Stomach (tissue), 9 donors: ENCODE data around the gene L3MBTL1. TPM values are rescaled to one million over a fixed set of nuclear protein-coding genes. Genes with fewer than 3 reads are reported as not detected.

Experiments
- DNase-seq, 2 donors: peaks; one replicate each; pipeline versions ENCODE4 v3.0.0 to v3.0.0-alpha.2; 2013 to 2019
- H3K27ac ChIP-seq, 5 donors: fragments of 200-600 bp in 4 of 5; sonication (generic) in 4 of 5; one replicate each; pipeline ENCODE4 v1.5.1; 2013 to 2019; ENCODE audit warnings: mild to moderate bottlenecking in 1 of 5, moderate library complexity in 1 of 5
- H3K27me3 ChIP-seq, 3 donors: fragments of 200-600 bp; sonication (generic); one replicate each; pipeline ENCODE4 v1.5.1; 2017 to 2019; ENCODE audit warnings: mixed run types in 1 of 3
- H3K36me3 ChIP-seq, 4 donors: fragments of 200-600 bp; sonication (generic); 1 replicate in 3 of 4; 2 replicates in 1 of 4; pipeline ENCODE4 v1.5.1; 2016 to 2019
- H3K4me1 ChIP-seq, 4 donors: fragments of 200-600 bp; sonication (generic); one replicate each; pipeline ENCODE4 v1.5.1; 2016 to 2019
- H3K4me3 ChIP-seq, 4 donors: fragments of 200-600 bp; sonication (generic) in 3 of 4; one replicate each; pipeline ENCODE4 v1.5.1; 2016 to 2019; ENCODE audit warnings: mild to moderate bottlenecking in 1 of 4
- H3K9me3 ChIP-seq, 4 donors: fragments of 200-600 bp; sonication (generic); one replicate each; pipeline ENCODE4 v1.5.1; 2016 to 2019
- CTCF ChIP-seq, 7 experiments: fragments of 450-650 bp in 4 of 7; fragments of 200-600 bp in 3 of 7; sonication (generic) in 3 of 7; IDR thresholded peaks; one replicate each; pipeline ENCODE4 v1.5.1; 2016 to 2019; ENCODE audit warnings: antibody characterized with exemption in 7 of 7, control low read depth in 2 of 7, mild to moderate bottlenecking in 1 of 7
- EP300 ChIP-seq: sonication (generic); formaldehyde crosslinking; IDR thresholded peaks from one replicate; pipeline ENCODE4 v1.6.1; 2017; ENCODE audit warnings: antibody characterized with exemption
- POLR2A ChIP-seq, 4 donors: fragments of 450-650 bp; IDR thresholded peaks; one replicate each; pipeline ENCODE4 v1.6.1; 2016; ENCODE audit warnings: antibody characterized with exemption in 4 of 4, control low read depth in 2 of 4, mild to moderate bottlenecking in 1 of 4, moderate library complexity in 1 of 4
- POLR2AphosphoS5 ChIP-seq, 3 donors: sonication (generic); formaldehyde crosslinking; IDR thresholded peaks; one replicate each; pipeline ENCODE4 v1.6.1; 2016; ENCODE audit warnings: antibody characterized with exemption in 3 of 3
- WGBS, 5 donors: extraction: QIAGEN DNeasy Blood & Tissue Kit in 3 of 5; methylation state at CpG; one replicate each; pipeline versions ENCODE4 v1.1.5 to v1.1.7; 2013 to 2018; 5-methylcytosine and 5-hydroxymethylcytosine counted together
- intact Hi-C: fragments of 100-400 bp; cut with DNase I; formaldehyde crosslinking; loops from one replicate; pipeline ENCODE4 v1.15.1; 2023; ENCODE audit warnings: low total_unique reads
- polyA plus RNA-seq, 3 donors: library from polyadenylated mRNA; stranded (reverse); fragments of 200-250 nt; gene quantifications; one replicate each; pipeline ENCODE4 v1.2.3, GENCODE V29; 2013
- total RNA-seq, 5 donors: library from RNA; depleted of rRNA; stranded (reverse); fragments of >200 nt; gene quantifications; one replicate each; pipeline versions ENCODE4 v1.1.0 to v1.2.3, GENCODE V29; 2014 to 2016
- donor health status: healthy with polysubstance abuse.
- donor health status: Bipolar disorder and iron deficiency.
- donor health status: healthy.

The L3MBTL1 gene
- total and polyA plus RNA-seq, 8 donors: 0.76 to 28.7 (median 8.5) TPM

GRCh38 chr20:43520074-43520630 is 12.7 kb downstream of the L3MBTL1 start:
- intact Hi-C loops: no loop called here
- H3K27ac ChIP-seq: no peak overlapping the region
- TF ChIP-seq EP300 (no peak), POLR2AphosphoS5 (IDR thresholded peaks at IDR 0.05) (no peak), POLR2A (IDR thresholded peaks at IDR 0.05) (no peak), CTCF (IDR thresholded peaks at IDR 0.05) (no peak)
- no peak for DNase-seq
- no peaks in the 10 kb centered on the region for H3K9me3 ChIP-seq
- H3K4me1 ChIP-seq: peaks cover 0 to 11% (median 8%) of the 10 kb centered on the region in 4 donors
- peaks cover 0 to 14% (median 0%) of the 10 kb centered on the region in 4 donors for H3K36me3 ChIP-seq
- no peak overlapping the region for H3K4me3 ChIP-seq
- H3K27me3 ChIP-seq: no peaks in the 10 kb centered on the region
- 95 to 100% (median 97%) methylated on average over 1 of the region's 1 CpG for WGBS, 5 donors

DNA sequence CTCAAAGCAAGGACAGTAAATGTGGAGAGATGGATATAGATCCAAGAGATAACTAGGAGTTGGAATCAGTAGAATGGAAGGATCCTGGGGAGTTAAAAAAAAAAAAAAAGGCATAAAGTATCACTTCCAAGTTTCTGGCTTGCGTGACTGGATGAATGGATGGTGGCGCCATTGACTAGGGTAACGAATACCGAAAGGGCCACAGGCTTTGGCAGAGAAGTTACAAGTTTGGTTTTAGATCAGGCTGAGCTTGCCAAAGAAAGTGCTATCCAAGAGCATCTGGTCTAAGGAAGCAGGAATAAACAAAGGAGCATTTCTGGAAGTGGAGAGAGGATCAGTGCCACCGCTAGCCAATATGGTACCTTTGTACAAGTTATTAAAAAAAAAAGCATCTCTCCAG is 17.5 kb downstream of the L3MBTL1 start:
- TF ChIP-seq EP300: no peak
- TF ChIP-seq CTCF (IDR thresholded peaks at IDR 0.05): no peak
- TF ChIP-seq POLR2AphosphoS5 (IDR thresholded peaks at IDR 0.05): no peak
- TF ChIP-seq POLR2A (IDR thresholded peaks at IDR 0.05): no peak
- H3K36me3 ChIP-seq: peaks cover 0 to 19% (median 2%) of the 10 kb centered on the region in 4 donors
- intact Hi-C loops: no loop called here
- H3K27ac ChIP-seq: no peak overlapping the region
- H3K4me3 ChIP-seq: no peak overlapping the region
- no peaks in the 10 kb centered on the region for H3K9me3 ChIP-seq
- H3K27me3 ChIP-seq: no peaks in the 10 kb centered on the region
- 73 to 88% (median 79%) methylated on average over 5 of the region's 5 CpGs for WGBS, 5 donors
- no peaks in the 10 kb centered on the region for H3K4me1 ChIP-seq
- DNase-seq: no peak

DNA sequence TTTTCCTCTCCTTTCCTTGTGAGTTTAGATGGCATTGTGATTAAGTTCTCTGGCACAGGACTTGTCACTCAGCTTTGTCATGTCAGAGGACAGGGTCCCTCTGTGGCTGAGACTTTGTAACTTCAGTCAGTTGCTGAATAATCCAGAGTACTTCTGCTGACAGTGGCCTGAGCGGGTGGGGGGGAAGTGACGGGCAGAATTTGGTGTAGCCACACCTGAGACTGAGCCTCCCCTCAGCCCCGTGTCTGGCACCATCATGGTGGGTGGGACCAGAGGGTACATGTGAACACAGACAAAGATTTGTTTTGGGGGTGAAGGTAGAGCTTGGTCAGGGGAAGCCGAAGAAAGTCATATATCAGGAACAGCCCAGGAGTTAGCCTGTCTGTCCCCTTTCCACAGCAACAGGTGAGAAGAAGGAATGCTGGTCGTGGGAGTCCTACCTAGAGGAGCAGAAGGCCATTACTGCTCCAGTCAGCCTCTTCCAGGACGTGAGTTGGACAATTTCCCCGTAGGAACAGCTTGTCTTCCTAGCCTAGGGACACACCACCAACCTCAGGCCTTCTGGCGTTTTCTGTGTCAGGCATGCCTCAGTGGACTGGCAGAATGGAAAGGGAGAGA is 20.9 kb downstream of the L3MBTL1 start:
- TF ChIP-seq EP300 (no peak), CTCF (IDR thresholded peaks at IDR 0.05) (no peak), POLR2A (IDR thresholded peaks at IDR 0.05) (no peak), POLR2AphosphoS5 (IDR thresholded peaks at IDR 0.05) (no peak)
- Histone ChIP-seq H3K27me3 (no peaks in the 10 kb centered on the region), H3K9me3 (no peaks in the 10 kb centered on the region), H3K36me3 (peaks cover 0 to 23% (median 7%) of the 10 kb centered on the region in 4 donors), H3K27ac (no peak overlapping the region), H3K4me1 (no peaks in the 10 kb centered on the region), H3K4me3 (no peak overlapping the region)
- DNase-seq: no peak
- WGBS, 5 donors: 82 to 86% (median 85%) methylated on average over 8 of the region's 8 CpGs
- intact Hi-C loops: no loop called here

- TF ChIP-seq CTCF (IDR thresholded peaks at IDR 0.05) (no peak), POLR2AphosphoS5 (IDR thresholded peaks at IDR 0.05) (no peak), EP300 (no peak), POLR2A (IDR thresholded peaks at IDR 0.05) (no peak)
- 84 to 95% (median 92%) methylated on average over 5 of the region's 5 CpGs for WGBS, 5 donors
- H3K27me3 ChIP-seq: no peaks in the 10 kb centered on the region
- H3K27ac ChIP-seq: no peak overlapping the region
- DNase-seq: no peak
- no peaks in the 10 kb centered on the region for H3K9me3 ChIP-seq
- H3K36me3 ChIP-seq: peaks cover 0 to 27% (median 7%) of the 10 kb centered on the region in 4 donors
- intact Hi-C loops: no loop called here
- no peaks in the 10 kb centered on the region for H3K4me1 ChIP-seq
- H3K4me3 ChIP-seq: no peak overlapping the region
Measured at GRCh38 chr20:43529051-43529450, 21.6 kb downstream of the L3MBTL1 start.
